Neural crest cell (in vitro differentiated cells): ENCODE data around the gene SND1. TPM values are rescaled to one million over a fixed set of nuclear protein-coding genes. Genes with fewer than 3 reads are reported as not detected.
A peak's percentile ranks its signal among the peaks of the same experiment; 100 is the strongest.

Experiments used
- DNase-seq: peaks from one replicate; pipeline ENCODE4 v3.0.0; 2021; ENCODE audit warnings: low read depth, mixed read lengths, low spot score
- H3K27ac Mint-ChIP-seq: one replicate; pipeline ENCODE4 v1.8.0; 2021; ENCODE audit warnings: mild to moderate bottlenecking, mixed read lengths; ENCODE audit not compliant: unreplicated experiment
- H3K27me3 Mint-ChIP-seq: 2 replicates; pipeline ENCODE4 v1.8.0; 2021; ENCODE audit warnings: low read depth, mild to moderate bottlenecking, mixed read lengths
- H3K36me3 Mint-ChIP-seq: 2 replicates; pipeline ENCODE4 v1.8.0; 2021; ENCODE audit warnings: low read depth, mild to moderate bottlenecking, mixed read lengths
- H3K4me1 Mint-ChIP-seq: 2 replicates; pipeline ENCODE4 v1.8.0; 2021; ENCODE audit warnings: mixed read lengths
- H3K4me3 Mint-ChIP-seq: one replicate; pipeline ENCODE4 v1.8.0; 2021; ENCODE audit warnings: mild to moderate bottlenecking, mixed read lengths
- H3K9me3 Mint-ChIP-seq: 2 replicates; pipeline ENCODE4 v1.8.0; 2021; ENCODE audit warnings: mixed read lengths
- total RNA-seq: library from RNA; stranded (reverse); gene quantifications from 2 replicates; pipeline ENCODE4 v1.2.1, GENCODE V29; 2021
- TF ChIP-seq, protein P1 (sequence below): fragments of 200-600 bp; sonication (generic); conservative IDR thresholded peaks from 2 replicates; pipeline ENCODE4 v1.5.0; 2021; ENCODE audit warnings: antibody characterized with exemption, mild to moderate bottlenecking

SND1 gene
- total RNA-seq, 1 donor from 2014 or later = 184 TPM

- DNase-seq = no peak
- Mint-ChIP-seq H3K9me3 (no peaks in the 10 kb centered on the region), H3K36me3 (peaks cover 8% of the 10 kb centered on the region), H3K27me3 (no peaks in the 10 kb centered on the region), H3K27ac (no peak overlapping the region), H3K4me3 (no peak overlapping the region), H3K4me1 (peaks cover 36% of the 10 kb centered on the region)
- TF ChIP-seq, protein P1, sequence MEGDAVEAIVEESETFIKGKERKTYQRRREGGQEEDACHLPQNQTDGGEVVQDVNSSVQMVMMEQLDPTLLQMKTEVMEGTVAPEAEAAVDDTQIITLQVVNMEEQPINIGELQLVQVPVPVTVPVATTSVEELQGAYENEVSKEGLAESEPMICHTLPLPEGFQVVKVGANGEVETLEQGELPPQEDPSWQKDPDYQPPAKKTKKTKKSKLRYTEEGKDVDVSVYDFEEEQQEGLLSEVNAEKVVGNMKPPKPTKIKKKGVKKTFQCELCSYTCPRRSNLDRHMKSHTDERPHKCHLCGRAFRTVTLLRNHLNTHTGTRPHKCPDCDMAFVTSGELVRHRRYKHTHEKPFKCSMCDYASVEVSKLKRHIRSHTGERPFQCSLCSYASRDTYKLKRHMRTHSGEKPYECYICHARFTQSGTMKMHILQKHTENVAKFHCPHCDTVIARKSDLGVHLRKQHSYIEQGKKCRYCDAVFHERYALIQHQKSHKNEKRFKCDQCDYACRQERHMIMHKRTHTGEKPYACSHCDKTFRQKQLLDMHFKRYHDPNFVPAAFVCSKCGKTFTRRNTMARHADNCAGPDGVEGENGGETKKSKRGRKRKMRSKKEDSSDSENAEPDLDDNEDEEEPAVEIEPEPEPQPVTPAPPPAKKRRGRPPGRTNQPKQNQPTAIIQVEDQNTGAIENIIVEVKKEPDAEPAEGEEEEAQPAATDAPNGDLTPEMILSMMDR = no peak
Observed at GRCh38 chr7:127924874-127925273, 272.9 kb downstream of the SND1 start.

GRCh38 chr7:127927348-127927696, 275.3 kb downstream of the SND1 start:
- DNase-seq = no peak
- TF ChIP-seq, protein P1 = no peak
- peaks cover 38% of the 10 kb centered on the region for H3K4me1 Mint-ChIP-seq
- H3K36me3 Mint-ChIP-seq = peaks cover 24% of the 10 kb centered on the region
- no peak overlapping the region for H3K4me3 Mint-ChIP-seq
- peaks cover 4% of the 10 kb centered on the region for H3K9me3 Mint-ChIP-seq
- no peaks in the 10 kb centered on the region for H3K27me3 Mint-ChIP-seq
- H3K27ac Mint-ChIP-seq = peak overlapping the region; percentile 8

DNA sequence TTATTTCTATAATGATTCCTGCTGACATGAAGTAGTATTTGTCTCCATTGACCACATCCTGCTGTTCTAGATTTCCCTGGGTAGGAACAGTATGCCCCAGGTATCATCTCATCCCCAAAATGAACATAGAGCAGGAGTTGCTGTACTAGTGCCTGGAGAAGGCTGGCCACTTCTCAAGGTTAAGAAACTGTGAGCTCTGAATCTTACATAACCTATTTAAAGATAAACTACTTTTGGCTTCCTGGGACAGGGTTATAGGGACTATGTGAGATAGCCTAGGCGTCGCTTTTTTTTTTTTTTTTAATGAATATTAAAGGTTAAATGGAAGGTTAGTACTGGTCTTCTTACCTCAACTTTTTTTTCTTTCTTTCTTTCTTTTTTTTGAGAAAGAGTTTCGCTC, 276.2 kb downstream of the SND1 start:
- peaks cover 29% of the 10 kb centered on the region for H3K36me3 Mint-ChIP-seq
- no peak overlapping the region for H3K4me3 Mint-ChIP-seq
- no peaks in the 10 kb centered on the region for H3K27me3 Mint-ChIP-seq
- H3K27ac Mint-ChIP-seq = no peak overlapping the region
- peaks cover 4% of the 10 kb centered on the region for H3K9me3 Mint-ChIP-seq
- H3K4me1 Mint-ChIP-seq = peaks cover 47% of the 10 kb centered on the region
- TF ChIP-seq, protein P1 = no peak
- DNase-seq = no peak

DNA sequence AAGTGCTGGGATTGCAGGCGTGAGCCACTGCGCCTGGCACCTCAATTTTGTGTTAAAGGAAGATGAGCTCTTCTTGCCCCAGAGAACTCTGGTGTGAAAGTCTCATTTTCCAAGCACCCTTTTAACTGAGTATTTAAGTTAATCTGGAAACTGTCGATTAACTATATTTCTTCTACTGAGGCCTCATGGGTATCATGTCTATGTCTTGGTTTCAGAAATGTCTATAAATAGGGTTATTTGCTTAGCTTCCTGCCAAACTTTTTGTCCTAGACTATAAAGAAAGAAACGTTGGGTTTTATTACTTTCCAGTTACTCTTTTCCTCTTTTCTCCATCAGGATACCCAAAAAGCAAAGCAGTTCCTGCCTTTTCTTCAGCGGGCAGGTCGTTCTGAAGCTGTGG, 276.9 kb downstream of the SND1 start:
- Mint-ChIP-seq H3K4me1 (peaks cover 53% of the 10 kb centered on the region), H3K27me3 (no peaks in the 10 kb centered on the region), H3K27ac (no peak overlapping the region)

DNA sequence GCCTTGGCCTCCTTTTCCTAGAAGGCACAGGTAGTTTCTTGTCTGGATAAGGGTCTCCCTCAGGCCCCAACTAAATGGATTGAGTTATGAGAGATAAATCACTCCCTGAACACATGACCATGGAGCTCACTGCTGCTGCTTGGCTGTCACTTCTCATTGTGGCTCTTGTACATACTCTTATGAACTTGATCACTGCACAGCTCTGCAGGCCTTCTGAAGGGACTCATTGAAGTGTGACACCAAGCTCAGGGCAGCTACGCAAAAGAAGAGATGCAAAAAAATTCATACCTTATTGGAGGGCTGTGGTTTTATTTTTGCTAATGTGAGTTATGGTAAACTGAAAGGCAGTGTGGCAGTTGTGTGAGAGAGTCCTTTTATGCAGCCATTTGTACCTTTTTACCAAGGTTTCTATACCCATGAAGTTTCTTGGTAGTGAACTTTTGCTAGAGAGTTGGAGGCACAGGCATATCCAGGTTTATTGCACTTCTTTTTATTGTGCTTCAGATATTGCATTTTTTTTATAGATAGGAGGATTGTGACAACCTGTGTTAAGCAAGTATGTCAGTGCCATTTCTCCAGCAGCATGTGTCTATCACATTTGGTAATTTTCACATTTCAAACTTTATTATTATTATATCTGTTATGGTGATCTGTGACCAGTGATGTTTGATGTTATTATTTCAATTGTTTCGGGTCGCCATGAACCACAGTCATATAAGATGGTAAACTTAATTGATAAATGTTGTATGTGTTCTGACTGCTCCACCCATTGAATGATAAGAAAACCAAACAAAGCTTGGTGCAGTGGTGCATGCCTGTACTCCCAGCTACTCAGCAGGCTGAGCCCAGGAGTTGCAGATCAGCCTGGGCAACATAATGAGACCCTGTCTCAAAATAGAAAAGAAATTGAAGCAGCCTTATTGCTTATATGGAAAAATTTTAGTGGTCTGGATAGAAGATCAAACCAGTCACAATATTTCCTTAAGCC, 278.6 kb downstream of the SND1 start:
- TF ChIP-seq, protein P1 = no peak
- no peak overlapping the region for H3K4me3 Mint-ChIP-seq
- peaks cover 4% of the 10 kb centered on the region for H3K9me3 Mint-ChIP-seq
- H3K4me1 Mint-ChIP-seq = peaks cover 68% of the 10 kb centered on the region
- no peak for DNase-seq
- no peaks in the 10 kb centered on the region for H3K27me3 Mint-ChIP-seq
- no peak overlapping the region for H3K27ac Mint-ChIP-seq
- peaks cover 36% of the 10 kb centered on the region for H3K36me3 Mint-ChIP-seq

More for the DNA sequence above, 276.9 kb downstream of the SND1 start:
- no peak overlapping the region for H3K4me3 Mint-ChIP-seq
- no peak for DNase-seq
- TF ChIP-seq, protein P1 = no peak
- H3K36me3 Mint-ChIP-seq = peaks cover 31% of the 10 kb centered on the region
- H3K9me3 Mint-ChIP-seq = peaks cover 4% of the 10 kb centered on the region
